Mesodermal cell (in vitro differentiated cells): ENCODE results near the gene PHF20. TPM values are rescaled to one million over a fixed set of nuclear protein-coding genes. Genes with fewer than 3 reads are reported as not detected.
"Not testable (repeated sequence)": the region's sequence is repeated elsewhere in the genome, so short reads cannot be mapped to it uniquely, and the experiment has no call there.

Experiments
- H3K27ac ChIP-seq: 2 replicates; pipeline ENCODE4 v1.7.0; 2013; ENCODE audit warnings: mild to moderate bottlenecking, low read depth, low read length, moderate library complexity; ENCODE audit not compliant: severe bottlenecking
- H3K36me3 ChIP-seq: 2 replicates; pipeline ENCODE4 v1.7.1; 2013; ENCODE audit warnings: mild to moderate bottlenecking, low read length, moderate library complexity; ENCODE audit not compliant: control insufficient read depth, insufficient read depth
- H3K4me1 ChIP-seq: one replicate; pipeline ENCODE4 v1.7.1; 2013; ENCODE audit warnings: mild to moderate bottlenecking, low read length; ENCODE audit not compliant: insufficient read depth, control insufficient read depth, poor library complexity, severe bottlenecking
- H3K4me3 ChIP-seq: 2 replicates; pipeline ENCODE4 v1.7.0; 2013; ENCODE audit warnings: low read length, control low read depth, mild to moderate bottlenecking; ENCODE audit not compliant: insufficient read depth, poor library complexity, severe bottlenecking; ENCODE audit errors: extremely low read depth
- H3K9me3 ChIP-seq: 2 replicates; pipeline ENCODE4 v1.7.1; 2013; ENCODE audit warnings: mild to moderate bottlenecking, low read length, moderate library complexity; ENCODE audit not compliant: control insufficient read depth
- WGBS, 2 experiments: methylation state at CpG; one replicate each; pipeline ENCODE4 v1.1.5; 2013; ENCODE audit warnings: missing lambda C conversion rate in 2 of 2; ENCODE audit not compliant: insufficient coverage in 2 of 2; 5-methylcytosine and 5-hydroxymethylcytosine counted together
- polyA plus RNA-seq, 2 experiments: library from polyadenylated mRNA; stranded (reverse); fragments of 50-300 nt; gene quantifications; one replicate each; pipeline ENCODE4 v1.2.3, GENCODE V29; 2013

Gene PHF20
- polyA plus RNA-seq (2013, experiment 1 of 2): 32.4 TPM
- polyA plus RNA-seq (2013, experiment 2 of 2): 39.1 TPM

DNA sequence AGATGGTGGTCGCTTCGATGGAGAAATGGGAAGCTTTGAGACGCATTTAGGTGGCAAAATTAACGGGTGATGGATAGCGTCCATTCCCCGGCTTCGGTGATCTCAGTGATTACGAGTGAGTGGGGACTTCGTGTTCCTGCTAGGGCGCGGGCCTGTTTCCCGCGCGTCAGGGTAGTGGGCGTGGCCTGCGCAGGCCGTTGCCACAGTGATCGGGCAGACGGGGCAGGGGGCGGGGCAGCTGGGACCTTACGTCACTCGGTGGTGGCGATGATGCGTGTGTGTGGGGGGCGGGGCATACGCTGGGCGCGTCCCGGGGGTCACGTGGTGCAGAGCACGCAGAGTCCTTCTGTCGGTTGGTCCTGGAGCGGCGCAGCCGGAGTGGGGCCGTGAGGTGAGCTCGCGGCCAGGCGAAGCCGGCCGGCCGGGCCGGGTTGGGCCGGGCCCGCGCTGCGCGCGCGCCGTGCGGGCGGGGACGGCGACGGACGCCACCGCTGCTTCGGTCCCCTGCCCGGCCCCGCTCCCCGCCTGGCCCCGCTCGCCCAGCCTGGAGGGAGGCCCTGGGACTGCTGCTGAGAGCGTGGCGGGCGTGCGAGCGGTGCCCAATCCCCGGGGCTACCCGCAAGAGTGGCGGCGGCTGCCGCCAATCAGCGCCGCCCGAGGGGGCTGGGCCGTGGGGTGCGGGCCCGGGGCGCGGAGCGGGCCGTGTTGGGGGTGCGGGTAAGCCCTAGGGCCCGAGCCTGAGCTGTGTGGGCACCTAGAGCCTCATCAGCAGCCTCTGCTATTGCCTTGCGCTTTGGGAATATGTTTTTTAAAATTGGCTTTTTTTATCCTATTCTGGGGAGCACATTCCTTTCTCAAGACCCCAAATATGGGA is at the start of gene PHF20:
PHF20 (plus strand) TSS at position 327 of the 874 bp plus-strand sequence. CDS start 29,508 bp downstream, outside the sequence.
- H3K36me3 ChIP-seq: peaks cover 12% of the 10 kb centered on the region
- WGBS, 2 experiments: 8 to 9% methylated on average over 50 to 53 of the region's 87 CpGs
- H3K9me3 ChIP-seq: peaks cover 9% of the 10 kb centered on the region
- peaks cover 19% of the 10 kb centered on the region for H3K4me1 ChIP-seq
- peak within 1 kb of the TSS; percentile 79 for H3K4me3 ChIP-seq
- H3K27ac ChIP-seq: peak within 1 kb of the TSS; percentile 68

- peaks cover 99% of the 10 kb centered on the region for H3K36me3 ChIP-seq
- WGBS, 2 experiments: 98 to 100% methylated on average over 3 of the region's 4 CpGs
- H3K27ac ChIP-seq, H3K4me1 ChIP-seq, H3K9me3 ChIP-seq, H3K4me3 ChIP-seq: not testable (repeated sequence)
These were observed 48.6 kb upstream of the PHF20 start for GRCh38 chr20:35723275-35723639.

GRCh38 chr20:35723652-35724320 is 48.0 kb upstream of the PHF20 start:
- H3K27ac ChIP-seq, H3K9me3 ChIP-seq, H3K4me3 ChIP-seq, H3K4me1 ChIP-seq: not testable (repeated sequence)
- H3K36me3 ChIP-seq: peaks cover 99% of the 10 kb centered on the region
- 91 to 96% methylated on average over 7 to 8 of the region's 12 CpGs for WGBS, 2 experiments

DNA sequence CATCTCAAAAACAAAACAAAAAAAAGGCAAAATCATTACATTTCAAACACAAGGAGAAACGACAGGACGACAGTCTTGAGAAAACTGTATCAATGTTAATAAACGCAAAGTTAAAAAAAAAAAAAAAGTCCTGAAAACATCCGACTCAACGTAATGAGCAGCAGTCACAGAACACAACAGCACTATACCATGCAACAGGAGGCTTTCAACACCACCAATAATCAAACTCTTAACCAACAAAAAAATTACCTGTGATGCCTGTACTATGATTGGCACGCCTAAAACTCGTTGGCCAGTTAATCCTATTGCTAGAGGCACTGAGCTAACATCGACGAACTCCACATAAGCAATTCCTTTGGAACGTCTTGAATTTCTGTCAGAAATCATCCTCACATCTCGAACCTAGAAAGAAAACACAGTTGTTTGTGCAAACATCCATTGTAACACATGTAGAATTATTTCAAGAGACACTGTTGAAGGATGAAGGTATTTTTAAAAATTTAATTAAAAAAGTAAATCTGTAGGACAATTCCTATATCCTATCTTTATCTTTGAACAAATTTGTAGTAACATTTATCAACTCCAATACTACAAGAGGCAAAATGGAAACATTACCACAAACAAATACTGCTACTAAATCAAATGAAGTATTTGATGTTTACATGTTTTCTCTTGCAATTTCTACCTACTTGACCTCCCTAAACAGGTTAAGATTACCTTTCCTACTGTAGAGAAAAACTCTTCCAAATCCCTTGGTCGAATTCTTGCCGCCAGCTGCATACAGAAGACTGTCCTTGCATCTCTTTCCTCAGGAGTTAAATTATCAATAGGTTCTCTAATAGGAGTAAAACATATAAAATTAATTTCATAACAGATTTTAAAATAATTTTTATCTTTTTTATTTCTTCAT is 47.2 kb upstream of the PHF20 start:
- Histone ChIP-seq H3K4me1 (no peaks in the 10 kb centered on the region), H3K36me3 (peaks cover 98% of the 10 kb centered on the region), H3K4me3 (no peak overlapping the region), H3K27ac (no peak overlapping the region), H3K9me3 (no peaks in the 10 kb centered on the region)
- WGBS, 2 experiments: 93 to 97% methylated on average over 7 to 9 of the region's 13 CpGs

DNA sequence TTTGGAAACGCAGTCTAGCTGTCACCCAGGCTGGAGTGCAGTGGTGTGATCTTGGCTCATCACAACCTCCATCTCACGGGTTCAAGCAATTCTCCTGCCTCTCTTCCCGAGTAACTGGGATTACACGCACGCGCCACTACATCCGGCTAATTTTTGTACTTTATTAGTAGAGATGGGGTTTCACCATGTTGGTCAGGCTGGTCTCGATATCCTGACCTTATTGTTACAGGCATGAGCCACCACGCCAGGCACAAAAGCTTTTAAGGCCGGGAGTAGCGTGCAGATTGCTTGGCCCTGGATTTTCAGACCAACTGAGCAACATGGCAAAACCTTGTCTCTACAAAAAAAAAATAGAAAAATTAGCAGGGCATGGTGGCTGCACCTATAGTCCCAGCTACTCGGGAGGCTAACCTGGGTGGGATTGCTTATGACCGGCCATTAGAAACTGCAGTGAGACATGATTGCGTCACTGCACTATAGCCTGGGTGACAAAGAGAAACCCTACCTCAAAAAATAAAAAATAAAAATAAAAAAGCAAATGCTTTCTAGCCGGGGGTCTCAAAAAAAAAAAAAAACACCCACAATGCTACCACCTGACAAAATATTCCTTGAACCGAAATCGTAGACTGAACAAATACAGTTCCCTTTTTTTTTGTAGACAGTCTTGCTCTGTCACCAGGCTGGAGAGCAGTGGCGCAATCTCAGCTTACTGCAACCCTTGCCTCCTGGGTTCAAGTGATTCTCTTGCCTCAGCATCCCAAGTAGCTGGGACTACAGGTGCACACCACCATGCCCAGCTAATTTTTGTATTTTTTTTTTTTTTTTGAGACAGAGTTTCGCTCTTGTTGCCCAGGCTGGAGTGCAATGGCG is 44.7 kb upstream of the PHF20 start:
- Histone ChIP-seq H3K27ac (no peak overlapping the region), H3K36me3 (peaks cover 98% of the 10 kb centered on the region), H3K9me3 (no peaks in the 10 kb centered on the region), H3K4me1 (no peaks in the 10 kb centered on the region), H3K4me3 (no peak overlapping the region)
- WGBS, 2 experiments: 98 to 100% methylated on average over 12 to 13 of the region's 20 CpGs

- Histone ChIP-seq H3K9me3 (no peaks in the 10 kb centered on the region), H3K36me3 (peaks cover 99% of the 10 kb centered on the region), H3K4me3 (no peak overlapping the region), H3K4me1 (no peaks in the 10 kb centered on the region), H3K27ac (no peak overlapping the region)
- 92 to 100% methylated on average over 4 to 7 of the region's 7 CpGs for WGBS, 2 experiments
These were observed 42.5 kb upstream of the PHF20 start for GRCh38 chr20:35729283-35729807.

- no peak overlapping the region for H3K27ac ChIP-seq
- H3K36me3 ChIP-seq: peaks cover 99% of the 10 kb centered on the region
- H3K4me1 ChIP-seq: no peaks in the 10 kb centered on the region
- H3K4me3 ChIP-seq: no peak overlapping the region
- WGBS, 2 experiments: 90 to 100% methylated on average over 1 of the region's 2 CpGs
- H3K9me3 ChIP-seq: no peaks in the 10 kb centered on the region
These were observed 41.8 kb upstream of the PHF20 start for GRCh38 chr20:35729836-35730582.

GRCh38 chr20:35730583-35731468 is 41.0 kb upstream of the PHF20 start:
- Histone ChIP-seq H3K27ac (no peak overlapping the region), H3K4me1 (no peaks in the 10 kb centered on the region), H3K36me3 (peaks cover 99% of the 10 kb centered on the region), H3K9me3 (no peaks in the 10 kb centered on the region), H3K4me3 (no peak overlapping the region)
- 94 to 100% methylated on average over 2 of the region's 4 CpGs for WGBS, 2 experiments

- Histone ChIP-seq H3K4me3 (no peak overlapping the region), H3K4me1 (no peaks in the 10 kb centered on the region), H3K36me3 (peaks cover 99% of the 10 kb centered on the region), H3K9me3 (no peaks in the 10 kb centered on the region), H3K27ac (no peak overlapping the region)
- WGBS, 2 experiments: 100% methylated on average over 1 of the region's 2 CpGs; no CpG with 5 or more reads in 1 of the 2 experiments
These were observed 40.4 kb upstream of the PHF20 start for GRCh38 chr20:35731469-35731788.
